AG04449 (cell line): ENCODE data around the gene FUBP3.

ENCODE experiments used
- CTCF ChIA-PET: fragments of 350-600 bp; formaldehyde crosslinking; extraction: SDS; loops from one replicate; lab custom pipeline; 2021; ENCODE audit warnings: antibody characterized with exemption; lab: Yijun Ruan, JAX
- POLR2A ChIA-PET: fragments of 400-600, 350-600 bp; formaldehyde crosslinking; extraction: SDS; loops from one replicate; lab custom pipeline; 2020; ENCODE audit warnings: antibody characterized with exemption, inconsistent platforms; lab: Yijun Ruan, JAX
- DNase-seq: peaks from one replicate; pipeline ENCODE4 v3.0.0-alpha.2; 2010; ENCODE audit warnings: low read depth, low spot score
- H3K4me3 ChIP-seq: 2 replicates; pipeline ENCODE4 v1.5.1; 2011; ENCODE audit warnings: low read depth, mild to moderate bottlenecking, control low read depth, low read length
- CTCF ChIP-seq: IDR thresholded peaks from one replicate; pipeline ENCODE4 v1.5.1; 2011; ENCODE audit warnings: mild to moderate bottlenecking, moderate library complexity, low read length, control low read depth, inconsistent platforms; ENCODE audit not compliant: insufficient read depth; ENCODE audit errors: missing control alignments

Gene FUBP3

GRCh38 chr9:130667120-130667435 lies 87.7 kb downstream of the FUBP3 start:
- CTCF ChIA-PET = interaction anchor here (1.6 kb wide), 1 partner anchor 15 kb away, joined by 8 read pairs; no protein-coding TSS in a partner anchor
- no peak overlapping the region for H3K4me3 ChIP-seq
- TF ChIP-seq CTCF = no peak
- POLR2A ChIA-PET = no interaction called here
- no peak for DNase-seq

GRCh38 chr9:130668196-130668595 lies 88.8 kb downstream of the FUBP3 start:
- ChIA-PET POLR2A (no interaction called here), CTCF (interaction anchor here (0.5 to 2.6 kb wide), 4 partner anchors 14 to 208 kb away, joined by 3 to 10 read pairs (median 6); no protein-coding TSS in a partner anchor)
- no peak for TF ChIP-seq CTCF
- DNase-seq = no peak
- H3K4me3 ChIP-seq = no peak overlapping the region

GRCh38 chr9:130668659-130669058 lies 89.3 kb downstream of the FUBP3 start:
- ChIA-PET POLR2A (no interaction called here), CTCF (interaction anchor here (1.0 to 2.6 kb wide), 2 partner anchors 16 to 208 kb away, joined by 4 to 10 read pairs; no protein-coding TSS in a partner anchor)
- H3K4me3 ChIP-seq = no peak overlapping the region
- no peak for DNase-seq
- TF ChIP-seq CTCF = no peak

- no peak overlapping the region for H3K4me3 ChIP-seq
- ChIA-PET CTCF (interaction anchor here (0.8 to 2.6 kb wide), 2 partner anchors 9 to 210 kb away, joined by 4 to 10 read pairs; no protein-coding TSS in a partner anchor), POLR2A (no interaction called here)
- TF ChIP-seq CTCF = no peak
- DNase-seq = no peak
Measured at GRCh38 chr9:130669965-130670364, 90.6 kb downstream of the FUBP3 start.

GRCh38 chr9:130670644-130671043 lies 91.3 kb downstream of the FUBP3 start:
- ChIA-PET POLR2A (no interaction called here), CTCF (interaction anchor here (0.8 kb wide), 1 partner anchor 9 kb away, joined by 4 read pairs; no protein-coding TSS in a partner anchor)
- H3K4me3 ChIP-seq = no peak overlapping the region
- DNase-seq = no peak
- TF ChIP-seq CTCF = no peak

GRCh38 chr9:130672466-130672865 lies 93.1 kb downstream of the FUBP3 start:
- H3K4me3 ChIP-seq = no peak overlapping the region
- POLR2A ChIA-PET = no interaction called here
- CTCF ChIA-PET = interaction anchor here (3.1 kb wide), 1 partner anchor 10 kb away, joined by 14 read pairs; no protein-coding TSS in a partner anchor
- TF ChIP-seq CTCF = no peak
- DNase-seq = no peak
